GM21447 (cell line): ENCODE measurements around the gene RFTN1.

Experiments used
- ATAC-seq: cut with Tn5 transposase; IDR thresholded peaks from one replicate; pipeline ENCODE4 v1.9.1; 2021; ENCODE audit not compliant: unreplicated experiment

Gene RFTN1

GRCh38 chr3:16439163-16439847, 74.2 kb downstream of the RFTN1 start:
- no peak for ATAC-seq

GRCh38 chr3:16437640-16438039, 75.9 kb downstream of the RFTN1 start:
- ATAC-seq: no peak

- ATAC-seq: peak; percentile 75
Measured at GRCh38 chr3:16433701-16434151, 79.8 kb downstream of the RFTN1 start.

GRCh38 chr3:16432714-16433113, 80.8 kb downstream of the RFTN1 start:
- ATAC-seq: no peak

- peak; percentile 50 for ATAC-seq
Measured at GRCh38 chr3:16430717-16431630, 82.5 kb downstream of the RFTN1 start.

GRCh38 chr3:16429086-16429485, 84.4 kb downstream of the RFTN1 start:
- no peak for ATAC-seq

- no peak for ATAC-seq
Measured at GRCh38 chr3:16428612-16429011, 84.9 kb downstream of the RFTN1 start.

GRCh38 chr3:16427103-16427965, 86.2 kb downstream of the RFTN1 start:
- ATAC-seq: no peak

- ATAC-seq: no peak
Measured at GRCh38 chr3:16426665-16427064, 86.8 kb downstream of the RFTN1 start.

GRCh38 chr3:16426029-16426400, 87.5 kb downstream of the RFTN1 start:
- ATAC-seq: no peak

GRCh38 chr3:16425398-16426028, 88.0 kb downstream of the RFTN1 start:
- no peak for ATAC-seq

GRCh38 chr3:16423947-16424673, 89.4 kb downstream of the RFTN1 start:
- ATAC-seq: peak; percentile 64

- no peak for ATAC-seq
Measured at GRCh38 chr3:16423298-16423697, 90.2 kb downstream of the RFTN1 start.

- ATAC-seq: no peak
Measured at GRCh38 chr3:16419640-16420241, 93.8 kb downstream of the RFTN1 start.

GRCh38 chr3:16417945-16418739, 95.4 kb downstream of the RFTN1 start:
- no peak for ATAC-seq

- ATAC-seq: no peak
Measured at GRCh38 chr3:16415911-16416476, 97.5 kb downstream of the RFTN1 start.

GRCh38 chr3:16413321-16413720, 100.2 kb downstream of the RFTN1 start:
- ATAC-seq: no peak

- no peak for ATAC-seq
Measured at GRCh38 chr3:16412192-16412800, 101.2 kb downstream of the RFTN1 start.
